ENCODE data around the gene CDH12.
"Not testable (repeated sequence)": the region's sequence is repeated elsewhere in the genome, so short reads cannot be mapped to it uniquely, and the experiment has no call there.

Gene CDH12

DNA sequence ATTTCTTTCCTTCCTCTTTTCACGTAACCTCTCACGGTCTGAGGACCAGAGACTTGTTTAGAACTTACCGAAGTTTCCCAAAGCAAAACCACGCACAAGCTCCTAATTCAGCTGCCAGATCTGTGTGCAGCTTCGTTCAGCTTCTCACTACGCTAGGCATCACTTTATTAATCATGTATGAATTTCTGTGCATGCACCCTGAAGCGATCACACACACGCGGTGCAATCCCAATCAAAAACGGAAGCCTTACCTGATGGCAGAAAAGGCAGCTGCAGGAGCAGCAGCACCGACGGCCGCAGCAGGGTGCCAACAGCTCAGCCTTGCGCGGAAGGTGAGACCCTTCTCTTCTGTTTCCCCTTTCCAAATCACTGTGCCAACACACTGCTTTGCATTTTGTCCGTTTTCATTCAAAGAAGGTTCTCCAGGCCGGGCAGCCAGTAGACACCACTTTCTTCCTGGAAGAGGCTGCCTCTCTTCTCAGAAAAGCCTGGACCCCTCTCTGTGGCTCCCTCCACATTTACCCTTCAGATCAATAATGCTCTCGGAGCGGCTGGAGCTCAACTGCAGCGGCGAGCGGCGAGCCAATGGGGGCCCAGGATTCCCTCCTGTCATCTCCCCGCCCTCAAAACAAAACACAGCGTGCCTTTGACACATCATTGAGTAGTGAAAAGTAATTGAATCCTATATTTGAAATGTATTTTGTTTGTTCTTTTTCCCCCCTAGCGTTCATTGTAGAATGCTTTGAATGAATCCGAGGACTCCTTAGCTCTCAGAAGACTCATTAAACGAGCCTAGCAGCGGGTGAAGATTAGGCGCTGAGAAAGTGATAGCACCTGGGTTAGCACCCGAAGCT, at the start of gene CDH12:
Gene CDH12, minus strand, starts transcription at position 538 of the 854 bp plus-strand sequence.
- DNase-seq (ENCODE audit: low spot score) = peak; percentile 1

GRCh38 chr5:22901885-22902284, 48.7 kb upstream of the CDH12 start:
- DNase-seq (ENCODE audit: low spot score) = no peak

GRCh38 chr5:22900801-22901310, 47.7 kb upstream of the CDH12 start:
- no peak for DNase-seq (ENCODE audit: low spot score)

GRCh38 chr5:22899341-22899740, 46.2 kb upstream of the CDH12 start:
- no peak for DNase-seq (ENCODE audit: low spot score)

GRCh38 chr5:22896152-22896551, 43.0 kb upstream of the CDH12 start:
- no peak for DNase-seq (ENCODE audit: low spot score)

DNA sequence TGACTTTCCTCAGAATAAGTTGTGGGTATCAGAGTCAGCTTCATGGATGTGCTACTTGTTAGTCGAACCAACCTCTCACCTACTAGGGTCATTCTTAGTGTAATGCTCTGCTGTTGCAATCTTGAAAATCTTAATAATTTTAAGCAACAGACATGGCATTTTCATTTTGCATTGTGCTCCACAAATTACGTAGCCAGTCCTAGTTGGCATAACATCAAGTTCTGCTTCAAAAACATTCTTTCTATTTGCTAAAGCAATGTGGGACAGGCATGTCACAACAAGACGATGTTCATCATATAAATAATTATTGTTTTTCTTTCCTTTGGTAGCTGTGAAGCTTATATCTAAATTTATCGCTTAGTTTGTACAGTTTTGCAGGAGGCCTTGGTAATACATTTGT, 39.3 kb upstream of the CDH12 start:
- DNase-seq (ENCODE audit: low spot score) = no peak

- DNase-seq (ENCODE audit: low spot score) = no peak
Measured at GRCh38 chr5:22889720-22890119, 36.6 kb upstream of the CDH12 start.

DNA sequence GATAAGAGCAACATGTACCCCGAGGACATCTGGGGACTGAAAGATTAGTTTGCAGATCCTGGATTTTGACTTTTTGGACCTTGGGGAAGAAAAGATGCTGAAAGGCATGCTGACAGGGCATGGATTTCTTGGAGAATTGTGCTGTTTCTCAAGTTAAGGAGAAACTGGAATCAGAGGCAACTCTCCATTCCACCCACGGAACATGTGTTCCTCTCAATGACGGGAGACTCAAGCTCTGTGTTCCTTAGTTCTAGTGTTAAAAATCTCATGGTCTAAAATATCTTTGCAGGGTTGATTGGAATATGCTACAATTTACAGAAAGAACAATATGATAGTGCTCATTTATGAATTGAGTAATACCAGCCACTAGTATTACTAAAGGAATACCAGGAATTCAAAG, 34.4 kb upstream of the CDH12 start:
- DNase-seq (ENCODE audit: low spot score) = no peak

GRCh38 chr5:22858911-22859310, 5.8 kb upstream of the CDH12 start:
- not testable (repeated sequence) for DNase-seq (ENCODE audit: low spot score)

DNA sequence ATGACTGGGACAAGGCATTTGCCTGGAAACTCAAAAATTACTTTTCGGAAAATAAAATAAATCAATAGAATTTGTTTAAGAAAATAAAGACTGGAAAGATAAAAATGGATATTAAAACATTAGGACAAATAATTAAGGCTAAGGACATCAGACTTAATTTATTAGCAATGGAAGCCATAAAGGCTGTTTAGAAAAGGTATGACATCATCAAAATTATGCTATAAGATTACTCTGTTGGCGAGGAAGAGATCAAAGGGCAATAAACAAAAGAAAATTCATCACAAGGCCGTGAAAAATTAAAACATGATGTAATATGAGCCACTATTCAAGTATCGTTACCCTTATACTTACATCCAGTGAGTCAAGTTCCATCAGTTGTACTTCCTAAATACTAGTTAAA, 2.7 kb upstream of the CDH12 start:
- no peak for DNase-seq (ENCODE audit: low spot score)

DNA sequence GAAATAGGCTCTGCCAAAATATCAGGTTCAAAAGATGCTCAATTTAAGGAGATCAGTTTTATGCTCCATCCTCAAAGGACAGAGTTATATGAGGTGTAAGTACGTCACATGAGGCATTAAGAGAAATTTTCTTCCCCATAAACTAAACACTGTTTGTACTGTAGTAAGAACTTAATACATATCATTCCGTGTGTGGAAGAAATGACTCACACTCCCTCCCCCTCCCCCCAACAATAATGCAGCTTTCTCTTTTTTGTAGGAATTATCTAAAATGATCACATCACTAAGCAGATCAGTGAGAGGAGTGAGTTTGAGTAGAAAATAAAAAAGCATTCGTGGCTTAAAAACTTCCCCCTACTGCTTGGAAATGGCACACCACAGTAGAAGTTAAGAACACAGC, 2.2 kb downstream of the CDH12 start:
- DNase-seq (ENCODE audit: low spot score) = no peak

DNA sequence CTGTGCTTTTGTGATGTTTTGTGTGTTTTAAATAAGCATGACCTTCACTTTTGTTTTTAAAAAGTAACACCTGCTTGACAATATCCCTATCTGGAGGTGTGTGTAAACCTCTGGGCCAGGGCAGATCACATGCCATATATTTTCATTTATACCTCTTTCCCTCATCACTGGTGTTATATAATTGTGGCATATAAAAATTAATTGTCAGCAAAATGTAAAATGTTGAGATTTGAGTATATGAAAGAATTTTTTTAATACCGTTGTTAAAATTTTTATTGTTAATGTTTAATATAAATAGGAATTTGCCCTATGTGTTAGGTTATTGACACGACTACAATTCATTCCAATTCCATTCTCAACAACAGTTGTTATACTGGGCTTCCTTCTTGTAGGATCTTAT, 6.5 kb downstream of the CDH12 start:
- no peak for DNase-seq (ENCODE audit: low spot score)

- no peak for DNase-seq (ENCODE audit: low spot score)
Measured at GRCh38 chr5:22844636-22845035, 8.5 kb downstream of the CDH12 start.

GRCh38 chr5:22844155-22844554, 9.0 kb downstream of the CDH12 start:
- DNase-seq (ENCODE audit: low spot score) = no peak

- no peak for DNase-seq (ENCODE audit: low spot score)
Measured at GRCh38 chr5:22842574-22842973, 10.6 kb downstream of the CDH12 start.

DNA sequence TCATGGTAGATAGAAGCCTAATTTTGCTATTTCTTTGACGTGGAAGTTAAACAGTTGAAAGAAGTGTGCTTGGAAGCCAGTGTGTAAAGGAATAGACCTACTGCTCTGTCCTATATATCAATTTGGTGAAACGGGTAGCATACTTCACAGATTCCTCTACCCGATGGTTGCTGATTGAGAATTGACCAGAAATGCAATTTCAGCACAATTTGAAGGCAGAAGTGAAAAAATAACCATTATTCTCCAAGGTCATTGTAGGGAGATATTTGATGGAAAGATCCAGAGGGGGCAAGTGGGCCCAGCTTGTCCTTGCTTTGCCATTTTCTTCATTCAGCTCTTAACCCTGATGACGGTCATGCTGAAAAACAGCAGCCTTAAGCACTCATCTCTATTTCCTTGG, 15.3 kb downstream of the CDH12 start:
- DNase-seq (ENCODE audit: low spot score) = no peak

GRCh38 chr5:22835686-22836085, 17.5 kb downstream of the CDH12 start:
- DNase-seq (ENCODE audit: low spot score) = no peak

DNA sequence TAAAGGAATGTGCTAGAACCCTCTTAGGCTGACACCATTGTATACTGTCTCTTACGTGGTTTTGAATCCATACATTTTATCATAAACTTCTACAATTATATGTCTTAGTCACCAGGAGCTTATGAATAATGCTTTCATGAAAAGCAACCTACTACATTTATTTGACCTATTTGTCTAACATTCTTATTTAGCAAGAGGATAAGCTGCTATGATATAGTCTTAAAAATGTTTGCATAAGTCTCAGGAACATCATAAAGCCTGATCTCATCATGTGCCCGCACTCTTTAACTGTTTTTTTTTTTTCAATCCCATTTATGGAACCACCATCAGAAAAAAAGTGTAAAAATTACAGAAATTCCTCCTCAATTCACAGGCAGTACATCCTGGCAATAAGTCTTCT, 59.7 kb downstream of the CDH12 start:
- DNase-seq (ENCODE audit: low spot score) = no peak

GRCh38 chr5:22787807-22788206, 65.3 kb downstream of the CDH12 start:
- no peak for DNase-seq (ENCODE audit: low spot score)

DNA sequence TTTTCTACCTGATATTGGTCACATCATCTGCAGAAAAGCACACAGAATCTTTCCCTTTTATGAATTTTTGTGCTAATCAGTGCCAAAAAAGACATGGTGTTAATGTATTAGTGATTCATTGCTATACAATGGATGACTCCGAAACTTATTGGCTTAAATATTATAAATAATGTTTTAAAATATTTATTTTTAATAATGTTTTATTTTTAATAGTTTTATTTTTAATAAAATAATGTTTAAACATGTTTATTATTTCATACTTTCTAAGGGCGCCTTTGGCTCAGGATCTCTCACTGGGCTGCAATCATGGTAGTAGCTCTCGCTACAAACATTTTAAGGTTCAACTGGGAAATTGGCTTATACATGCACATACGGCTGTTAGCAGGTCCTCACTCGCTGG, 65.7 kb downstream of the CDH12 start:
- DNase-seq (ENCODE audit: low spot score) = no peak

GRCh38 chr5:22780756-22781155, 72.4 kb downstream of the CDH12 start:
- DNase-seq (ENCODE audit: low spot score) = no peak

- no peak for DNase-seq (ENCODE audit: low spot score)
Measured at GRCh38 chr5:22779499-22779898, 73.6 kb downstream of the CDH12 start.

DNA sequence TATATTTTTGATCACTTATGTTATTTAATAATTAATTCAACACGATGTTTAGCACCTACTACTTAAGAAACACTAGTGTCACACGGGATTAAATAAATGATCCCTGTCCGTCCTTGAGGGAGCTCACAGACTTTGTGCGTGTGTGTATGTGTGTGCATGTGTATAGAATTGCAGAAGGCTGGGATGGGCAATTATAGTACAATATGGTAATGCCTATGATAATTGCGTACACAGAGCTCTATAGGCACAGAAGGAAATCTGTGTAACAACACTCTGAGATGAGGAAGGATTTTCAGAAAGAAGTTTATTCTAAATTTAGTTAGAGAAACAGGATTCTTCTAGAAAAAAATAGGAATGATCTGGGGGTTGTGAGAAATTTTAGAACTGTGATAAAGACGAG, 76.9 kb downstream of the CDH12 start:
- DNase-seq (ENCODE audit: low spot score) = no peak

GRCh38 chr5:22774214-22774613, 78.9 kb downstream of the CDH12 start:
- not testable (repeated sequence) for DNase-seq (ENCODE audit: low spot score)
